Peyer's patch (tissue), 4 donors: ENCODE measurements around the gene LCP1.

Source experiments
- CTCF ChIP-seq, 6 experiments: fragments of 450-650 bp in 4 of 6; fragments of 200-600 bp in 2 of 6; sonication (generic) in 1 of 6; IDR thresholded peaks; one replicate each; pipeline ENCODE4 v1.5.1; 2017 to 2019; ENCODE audit warnings: antibody characterized with exemption in 6 of 6, mild to moderate bottlenecking in 3 of 6, moderate library complexity in 1 of 6
- POLR2A ChIP-seq, 2 donors: fragments of 450-650 bp; IDR thresholded peaks; one replicate each; pipeline ENCODE4 v1.5.1; 2017; ENCODE audit warnings: antibody characterized with exemption in 2 of 2, mild to moderate bottlenecking in 2 of 2, moderate library complexity in 2 of 2

DNA sequence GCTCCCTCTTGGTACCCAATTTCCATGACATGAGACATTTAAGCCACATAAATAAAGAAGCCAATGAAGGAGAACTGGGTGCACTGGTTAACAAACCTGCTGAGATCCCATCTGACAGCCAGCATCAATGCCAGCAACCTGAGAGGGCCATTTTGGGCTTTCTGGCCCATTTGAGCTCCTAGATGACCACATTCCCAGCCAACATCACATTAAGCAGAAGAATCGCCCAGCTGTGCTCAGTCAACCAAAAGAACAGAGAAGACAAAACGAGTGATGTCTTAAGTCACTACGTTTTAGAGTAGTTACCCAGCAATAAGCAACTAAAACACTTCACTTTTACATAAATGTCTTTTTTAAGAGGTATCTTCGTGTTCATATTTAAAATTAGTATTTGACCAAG, 21.9 kb downstream of the LCP1 start:
- TF ChIP-seq CTCF (IDR thresholded peaks at IDR 0.05) (no peak), POLR2A (IDR thresholded peaks at IDR 0.05) (no peak)
